ENCODE measurements around the gene KDM2B.

DNA sequence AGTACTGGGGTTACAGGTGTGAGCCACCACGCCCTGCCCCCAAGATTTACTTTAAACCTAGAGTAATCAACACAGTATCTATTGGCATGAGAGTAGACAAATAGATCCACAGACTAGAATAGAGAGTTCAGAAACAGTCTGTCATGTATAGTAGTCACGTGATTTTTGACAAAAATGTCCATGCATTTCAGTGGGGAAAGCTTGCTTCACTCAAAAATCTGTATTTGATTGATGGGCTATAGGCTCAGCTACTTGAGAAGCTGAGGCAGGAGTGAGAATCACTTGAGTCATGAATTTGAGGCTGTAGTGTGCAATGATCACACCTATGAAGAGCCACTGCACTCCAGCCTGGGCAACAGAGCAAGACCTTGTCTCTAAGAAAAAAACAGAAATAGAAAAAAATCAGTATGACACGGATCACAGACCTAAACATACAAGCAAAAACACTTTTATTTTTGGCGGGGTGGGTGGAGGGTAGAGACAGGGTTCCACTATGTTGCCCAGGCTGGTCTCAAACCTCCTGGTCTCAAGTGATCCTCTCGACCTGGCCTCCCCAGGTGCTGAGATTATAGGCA is 37.9 kb upstream of the KDM2B start:
- TF ChIP-seq EZH2 (IDR thresholded peaks at IDR 0.05) (no peak), POLR2AphosphoS5 (IDR thresholded peaks at IDR 0.05; ENCODE audit: borderline replicate concordance, low read depth, low read length) (no peak)

All from SK-N-MC (cell line).